ENCODE measurements around the gene EVI5.

EVI5 gene

GRCh38 chr1:92481971-92482664 lies 302.8 kb downstream of the EVI5 start:
- DNase-seq = no peak

- DNase-seq = no peak
These were observed 303.3 kb downstream of the EVI5 start for GRCh38 chr1:92481599-92481925.

GRCh38 chr1:92480813-92481598 lies 303.9 kb downstream of the EVI5 start:
- DNase-seq = no peak

- no peak for DNase-seq
These were observed 304.6 kb downstream of the EVI5 start for GRCh38 chr1:92480200-92480812.

GRCh38 chr1:92479587-92479986 lies 305.3 kb downstream of the EVI5 start:
- DNase-seq = no peak

- no peak for DNase-seq
These were observed 306.5 kb downstream of the EVI5 start for GRCh38 chr1:92478393-92478792.

GRCh38 chr1:92476071-92476631 lies 308.8 kb downstream of the EVI5 start:
- DNase-seq = no peak

- DNase-seq = no peak
These were observed 309.9 kb downstream of the EVI5 start for GRCh38 chr1:92475029-92475428.

GRCh38 chr1:92473781-92474495 lies 311.0 kb downstream of the EVI5 start:
- no peak for DNase-seq

- DNase-seq = no peak
These were observed 314.7 kb downstream of the EVI5 start for GRCh38 chr1:92470216-92470615.

- DNase-seq = no peak
These were observed 318.1 kb downstream of the EVI5 start for GRCh38 chr1:92466683-92467352.

- no peak for DNase-seq
These were observed 319.7 kb downstream of the EVI5 start for GRCh38 chr1:92465256-92465647.

- no peak for DNase-seq
These were observed 320.2 kb downstream of the EVI5 start for GRCh38 chr1:92464588-92465255.

GRCh38 chr1:92461364-92462097 lies 323.4 kb downstream of the EVI5 start:
- no peak for DNase-seq

GRCh38 chr1:92459871-92460320 lies 325.0 kb downstream of the EVI5 start:
- DNase-seq = no peak

Measured in NCI-H1436 treated with DMSO at 0.1 percent for 48 hours (cell line).